KOPT-K1 (cell line): ENCODE data around the gene CALR.
"Not testable (repeated sequence)": the region's sequence is repeated elsewhere in the genome, so short reads cannot be mapped to it uniquely, and the experiment has no call there.

Experiments used
- H3K27ac ChIP-seq: fragments of 200-600 bp; sonication (generic); 2 replicates; pipeline ENCODE4 v1.5.1; 2016; ENCODE audit warnings: antibody characterized with exemption, mild to moderate bottlenecking, low read depth, low read length; ENCODE audit not compliant: poor library complexity, severe bottlenecking
- H3K36me3 ChIP-seq: fragments of 200-600 bp; sonication (generic); 2 replicates; pipeline ENCODE4 v1.5.1; 2017; ENCODE audit warnings: antibody characterized with exemption, mild to moderate bottlenecking, low read length, moderate library complexity; ENCODE audit not compliant: insufficient read depth
- H3K9me3 ChIP-seq: fragments of 200-600 bp; sonication (generic); 2 replicates; pipeline ENCODE4 v1.5.1; 2017; ENCODE audit warnings: antibody characterized with exemption, low read length, mild to moderate bottlenecking; ENCODE audit not compliant: insufficient read depth, poor library complexity, severe bottlenecking

The CALR gene

DNA sequence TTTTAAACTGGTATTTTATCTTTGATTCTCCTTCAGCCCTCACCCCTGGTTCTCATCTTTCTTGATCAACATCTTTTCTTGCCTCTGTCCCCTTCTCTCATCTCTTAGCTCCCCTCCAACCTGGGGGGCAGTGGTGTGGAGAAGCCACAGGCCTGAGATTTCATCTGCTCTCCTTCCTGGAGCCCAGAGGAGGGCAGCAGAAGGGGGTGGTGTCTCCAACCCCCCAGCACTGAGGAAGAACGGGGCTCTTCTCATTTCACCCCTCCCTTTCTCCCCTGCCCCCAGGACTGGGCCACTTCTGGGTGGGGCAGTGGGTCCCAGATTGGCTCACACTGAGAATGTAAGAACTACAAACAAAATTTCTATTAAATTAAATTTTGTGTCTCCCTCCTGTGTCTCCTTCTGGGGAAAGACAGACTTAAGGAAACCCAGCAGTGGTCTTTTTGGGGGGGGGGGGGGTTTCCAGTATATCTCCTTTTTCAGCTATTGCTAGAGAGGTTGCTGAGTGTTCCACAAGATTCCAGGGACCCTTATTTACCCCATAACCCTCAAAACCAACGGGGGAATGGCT is 5.8 kb downstream of the CALR start:
- H3K27ac ChIP-seq = no peak overlapping the region
- peaks cover 83% of the 10 kb centered on the region for H3K36me3 ChIP-seq

DNA sequence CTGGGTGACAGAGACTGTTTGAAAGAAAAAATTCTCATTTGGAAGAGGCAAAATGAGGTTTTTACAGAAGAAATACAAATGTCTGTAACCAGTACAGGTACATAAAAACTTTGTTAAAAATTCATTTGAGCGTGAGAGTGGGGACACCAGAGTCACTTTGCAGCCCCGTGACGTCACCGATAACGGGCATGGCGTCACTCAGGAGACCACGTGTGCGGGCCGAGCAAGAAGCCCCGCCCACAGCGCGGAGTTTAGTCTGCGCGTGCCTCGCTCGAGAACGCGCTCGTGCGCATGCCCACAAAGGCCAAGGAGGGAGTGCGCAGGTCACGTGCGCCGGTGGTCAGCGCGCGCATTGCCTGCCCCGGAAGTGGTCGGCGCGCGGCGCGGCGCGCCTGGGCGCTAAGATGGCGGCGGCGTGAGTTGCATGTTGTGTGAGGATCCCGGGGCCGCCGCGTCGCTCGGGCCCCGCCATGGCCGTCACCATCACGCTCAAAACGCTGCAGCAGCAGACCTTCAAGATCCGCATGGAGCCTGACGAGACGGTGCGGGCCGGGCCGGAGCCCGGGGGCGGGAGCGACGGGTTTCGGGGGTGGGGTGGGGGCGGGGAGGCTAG is 7.2 kb downstream of the CALR start, which contains the start of gene RAD23A:
TSS of gene RAD23A (plus strand) at position 384 of the 613 bp plus-strand sequence. CDS start at position 471, 87 bp downstream.
- Histone ChIP-seq H3K9me3 (no peaks in the 10 kb centered on the region), H3K27ac (peak within 1 kb of the TSS; percentile 89), H3K36me3 (peaks cover 83% of the 10 kb centered on the region)

More for the DNA sequence above, 5.8 kb downstream of the CALR start:
- no peaks in the 10 kb centered on the region for H3K9me3 ChIP-seq

DNA sequence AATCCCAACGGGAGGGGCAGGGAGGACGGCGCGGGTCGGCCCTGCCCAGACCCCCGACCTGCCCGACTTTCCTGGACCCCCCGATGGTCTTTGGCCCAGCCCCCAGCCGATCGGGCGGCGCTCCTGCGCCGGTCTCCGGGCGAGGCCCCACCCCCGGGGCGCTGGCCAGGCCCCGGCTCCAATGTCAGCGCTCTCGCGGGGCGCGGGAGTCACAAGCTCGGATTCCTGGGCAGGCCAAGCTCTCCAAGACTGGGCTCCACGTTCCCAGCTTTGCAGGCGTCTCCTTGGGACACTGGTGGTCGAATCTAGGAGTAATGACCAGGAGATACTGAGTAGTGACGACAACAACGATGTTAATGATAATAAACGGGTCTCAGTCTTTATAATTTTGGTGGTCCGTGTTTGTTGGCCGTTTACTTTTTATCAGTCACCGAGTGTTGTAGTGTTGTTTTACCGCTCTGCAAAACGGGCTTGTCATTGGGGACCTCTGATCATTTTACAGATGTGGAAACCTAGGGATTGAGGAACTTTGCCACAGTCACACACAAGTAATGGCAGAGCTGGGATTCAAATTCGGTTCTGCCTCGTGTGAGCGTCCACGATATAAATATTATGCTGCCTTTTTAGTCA is 7.8 kb downstream of the CALR start:
- Histone ChIP-seq H3K27ac (peak overlapping the region; percentile 89), H3K36me3 (peaks cover 83% of the 10 kb centered on the region), H3K9me3 (no peaks in the 10 kb centered on the region)

DNA sequence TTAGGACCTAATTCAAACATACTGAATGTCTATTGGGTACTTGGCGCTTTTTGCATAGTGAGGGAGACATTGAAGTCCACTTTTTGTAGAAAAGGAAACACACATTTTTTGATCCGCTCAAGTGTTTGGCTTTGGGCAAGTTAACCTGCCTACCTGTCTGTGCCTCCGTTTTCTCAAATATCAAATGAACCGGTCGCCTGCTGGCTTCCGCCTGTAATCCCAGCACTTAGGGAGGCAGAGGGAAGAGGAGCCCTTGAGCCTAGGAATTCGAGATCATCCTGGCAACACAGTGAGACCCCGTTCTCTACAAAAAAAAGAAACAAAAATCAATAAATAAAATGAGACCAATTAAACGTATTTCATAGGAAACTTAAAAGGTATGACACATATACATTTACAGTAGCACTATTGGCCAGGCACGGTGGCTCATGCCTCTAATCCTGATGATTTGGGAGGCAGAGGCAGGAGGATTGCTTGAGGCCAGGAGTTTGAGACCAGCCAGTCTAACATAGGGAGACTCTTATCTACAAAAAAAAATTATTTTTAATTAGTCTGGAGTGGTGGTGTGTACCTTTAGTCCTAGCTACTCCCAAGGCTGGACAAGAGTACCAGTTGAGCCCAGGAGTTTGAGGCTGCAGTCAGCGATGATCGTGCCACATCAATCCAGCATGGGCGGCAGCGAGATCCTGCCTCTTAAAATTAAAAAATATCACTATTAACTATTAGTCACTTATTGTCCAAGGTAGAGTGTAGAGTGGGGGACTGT is 8.5 kb downstream of the CALR start:
- Histone ChIP-seq H3K36me3 (peaks cover 83% of the 10 kb centered on the region), H3K9me3 (no peaks in the 10 kb centered on the region), H3K27ac (peak overlapping the region; percentile 89)

DNA sequence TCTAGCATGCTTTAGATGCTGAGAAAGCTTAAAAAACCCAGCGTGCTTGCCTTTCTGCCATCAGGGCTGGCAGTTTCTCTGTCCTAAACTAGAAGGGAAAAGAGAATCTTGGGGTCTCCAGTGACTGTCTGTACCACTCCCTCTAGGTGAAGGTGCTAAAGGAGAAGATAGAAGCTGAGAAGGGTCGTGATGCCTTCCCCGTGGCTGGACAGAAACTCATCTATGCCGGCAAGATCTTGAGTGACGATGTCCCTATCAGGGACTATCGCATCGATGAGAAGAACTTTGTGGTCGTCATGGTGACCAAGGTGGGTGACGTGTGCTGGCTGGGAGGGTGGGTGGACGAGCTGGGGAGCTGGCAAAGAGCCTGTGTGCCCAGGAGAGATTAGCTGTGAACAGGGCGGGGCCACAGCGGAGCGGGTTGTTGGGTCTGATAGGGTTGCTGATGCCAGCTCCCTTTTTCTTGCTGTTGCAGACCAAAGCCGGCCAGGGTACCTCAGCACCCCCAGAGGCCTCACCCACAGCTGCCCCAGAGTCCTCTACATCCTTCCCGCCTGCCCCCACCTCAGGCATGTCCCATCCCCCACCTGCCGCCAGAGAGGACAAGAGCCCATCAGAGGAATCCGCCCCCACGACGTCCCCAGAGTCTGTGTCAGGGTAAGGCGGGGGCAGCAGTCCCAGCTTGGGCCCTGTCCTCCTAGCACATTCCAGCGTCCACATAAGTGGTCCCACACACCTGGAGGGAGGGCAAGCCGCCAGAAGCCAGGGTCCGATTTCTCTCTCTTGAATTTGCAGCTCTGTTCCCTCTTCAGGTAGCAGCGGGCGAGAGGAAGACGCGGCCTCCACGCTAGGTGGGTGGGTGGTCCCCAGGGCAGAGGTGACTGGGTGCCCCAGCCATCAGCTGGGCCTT is 9.5 kb downstream of the CALR start:
- Histone ChIP-seq H3K36me3 (peaks cover 83% of the 10 kb centered on the region), H3K9me3 (no peaks in the 10 kb centered on the region), H3K27ac (no peak overlapping the region)

DNA sequence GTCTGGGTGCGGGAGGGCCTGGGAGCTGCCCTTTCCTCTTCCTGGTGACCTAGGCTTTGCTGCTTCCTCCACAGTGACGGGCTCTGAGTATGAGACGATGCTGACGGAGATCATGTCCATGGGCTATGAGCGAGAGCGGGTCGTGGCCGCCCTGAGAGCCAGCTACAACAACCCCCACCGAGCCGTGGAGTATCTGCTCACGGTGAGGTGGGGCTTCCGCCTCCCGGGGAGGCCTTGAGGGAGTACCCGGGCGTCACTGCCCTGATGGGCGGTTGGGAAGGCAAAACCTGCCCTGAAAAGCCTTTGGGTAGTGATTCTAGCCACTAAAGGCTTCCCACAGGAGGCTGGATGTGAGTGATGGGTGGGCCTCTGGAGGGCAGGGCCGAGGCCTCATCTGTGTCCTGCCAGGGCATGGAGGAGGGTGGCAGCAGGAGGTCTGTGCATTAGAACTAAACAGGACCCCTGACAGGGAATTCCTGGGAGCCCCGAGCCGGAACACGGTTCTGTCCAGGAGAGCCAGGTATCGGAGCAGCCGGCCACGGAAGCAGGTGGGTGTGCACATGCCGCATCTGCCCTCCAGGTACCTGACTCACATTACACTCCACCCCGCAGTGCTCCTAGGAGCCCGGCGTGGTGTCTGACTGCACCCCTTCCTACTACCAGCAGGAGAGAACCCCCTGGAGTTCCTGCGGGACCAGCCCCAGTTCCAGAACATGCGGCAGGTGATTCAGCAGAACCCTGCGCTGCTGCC is 10.4 kb downstream of the CALR start:
- Histone ChIP-seq H3K27ac (no peak overlapping the region), H3K9me3 (no peaks in the 10 kb centered on the region), H3K36me3 (peaks cover 83% of the 10 kb centered on the region)

DNA sequence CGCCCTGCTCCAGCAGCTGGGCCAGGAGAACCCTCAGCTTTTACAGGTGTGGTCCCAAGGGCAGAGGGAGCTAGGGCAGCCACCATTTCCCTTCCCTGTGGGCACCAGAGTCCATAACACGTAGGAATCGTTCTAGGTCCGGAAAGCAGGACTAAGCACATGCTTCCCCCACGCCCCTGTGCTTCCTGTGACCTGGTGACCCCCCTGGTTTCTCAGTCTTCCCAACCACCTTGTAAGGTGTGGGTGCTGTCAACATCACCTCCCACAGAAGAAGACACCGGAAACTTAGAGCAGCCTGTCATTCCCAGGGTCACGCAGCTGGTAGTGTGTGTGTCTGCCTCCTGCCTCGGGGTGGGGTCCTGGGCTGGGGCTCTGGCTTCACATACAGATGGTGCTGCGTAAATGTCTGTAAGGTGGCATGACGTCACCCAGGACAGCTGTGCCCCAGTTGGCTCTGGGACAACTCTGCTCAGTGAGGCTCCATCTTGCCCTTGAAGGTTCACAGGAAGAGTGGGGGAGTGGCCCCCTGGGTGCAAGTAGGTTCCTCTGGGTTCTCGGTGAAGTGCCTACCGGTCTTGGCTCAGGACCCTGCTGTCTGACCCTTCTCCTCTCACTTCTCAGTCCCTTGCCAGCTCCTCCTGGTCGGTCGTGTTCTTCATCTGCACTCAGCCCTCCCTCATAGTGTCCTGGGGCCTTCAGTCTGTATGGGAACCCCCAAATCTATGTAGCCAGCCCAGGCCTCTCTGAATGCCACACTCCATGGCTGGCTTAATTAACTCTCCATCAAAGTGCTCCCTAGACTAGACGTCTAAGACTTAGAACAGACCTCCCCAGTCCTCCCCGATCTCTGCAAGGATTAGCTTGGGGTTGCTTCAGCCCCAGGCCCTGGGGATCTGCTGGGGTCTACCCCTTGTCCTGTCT is 11.2 kb downstream of the CALR start:
- Histone ChIP-seq H3K27ac (no peak overlapping the region), H3K36me3 (peaks cover 83% of the 10 kb centered on the region), H3K9me3 (no peaks in the 10 kb centered on the region)

DNA sequence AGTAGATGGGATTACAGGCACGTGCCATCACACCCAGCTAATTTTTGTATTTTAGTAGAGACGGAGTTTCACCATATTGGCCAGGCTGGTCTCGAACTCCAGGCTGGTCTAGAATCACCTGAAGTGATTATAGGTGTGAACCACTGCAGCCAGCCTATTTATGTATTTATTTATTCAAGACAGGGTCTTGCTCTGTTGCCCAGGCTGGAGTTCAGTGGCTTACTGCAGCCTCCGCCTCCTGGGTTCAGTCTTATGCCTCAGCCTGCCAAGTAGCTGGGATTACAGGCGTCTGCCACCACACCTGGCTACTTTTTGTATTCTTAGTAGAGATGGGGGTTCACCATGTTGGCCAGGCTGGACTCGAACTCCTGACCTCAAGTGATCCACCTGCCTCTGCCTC is 13.6 kb downstream of the CALR start:
- not testable (repeated sequence) for H3K27ac ChIP-seq, H3K9me3 ChIP-seq
- peaks cover 85% of the 10 kb centered on the region for H3K36me3 ChIP-seq

DNA sequence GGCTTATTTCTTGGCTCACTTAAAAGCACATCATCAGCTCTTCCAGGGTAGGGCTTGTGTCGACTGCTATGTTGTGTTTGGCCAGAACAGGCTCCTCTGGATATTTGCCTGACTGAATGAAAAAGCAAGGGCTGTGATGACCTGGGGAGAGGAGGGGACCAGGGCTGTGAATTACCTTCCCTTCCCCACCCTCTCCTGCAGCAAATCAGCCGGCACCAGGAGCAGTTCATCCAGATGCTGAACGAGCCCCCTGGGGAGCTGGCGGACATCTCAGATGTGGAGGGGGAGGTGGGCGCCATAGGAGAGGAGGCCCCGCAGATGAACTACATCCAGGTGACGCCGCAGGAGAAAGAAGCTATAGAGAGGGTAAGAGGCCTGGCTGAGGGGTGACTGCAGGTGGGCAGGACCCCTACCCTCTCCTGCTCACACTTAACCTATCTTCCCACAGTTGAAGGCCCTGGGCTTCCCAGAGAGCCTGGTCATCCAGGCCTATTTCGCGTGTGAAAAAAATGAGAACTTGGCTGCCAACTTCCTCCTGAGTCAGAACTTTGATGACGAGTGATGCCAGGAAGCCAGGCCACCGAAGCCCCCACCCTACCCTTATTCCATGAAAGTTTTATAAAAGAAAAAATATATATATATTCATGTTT is 14.2 kb downstream of the CALR start:
- Histone ChIP-seq H3K9me3 (no peaks in the 10 kb centered on the region), H3K36me3 (peaks cover 80% of the 10 kb centered on the region), H3K27ac (no peak overlapping the region)

DNA sequence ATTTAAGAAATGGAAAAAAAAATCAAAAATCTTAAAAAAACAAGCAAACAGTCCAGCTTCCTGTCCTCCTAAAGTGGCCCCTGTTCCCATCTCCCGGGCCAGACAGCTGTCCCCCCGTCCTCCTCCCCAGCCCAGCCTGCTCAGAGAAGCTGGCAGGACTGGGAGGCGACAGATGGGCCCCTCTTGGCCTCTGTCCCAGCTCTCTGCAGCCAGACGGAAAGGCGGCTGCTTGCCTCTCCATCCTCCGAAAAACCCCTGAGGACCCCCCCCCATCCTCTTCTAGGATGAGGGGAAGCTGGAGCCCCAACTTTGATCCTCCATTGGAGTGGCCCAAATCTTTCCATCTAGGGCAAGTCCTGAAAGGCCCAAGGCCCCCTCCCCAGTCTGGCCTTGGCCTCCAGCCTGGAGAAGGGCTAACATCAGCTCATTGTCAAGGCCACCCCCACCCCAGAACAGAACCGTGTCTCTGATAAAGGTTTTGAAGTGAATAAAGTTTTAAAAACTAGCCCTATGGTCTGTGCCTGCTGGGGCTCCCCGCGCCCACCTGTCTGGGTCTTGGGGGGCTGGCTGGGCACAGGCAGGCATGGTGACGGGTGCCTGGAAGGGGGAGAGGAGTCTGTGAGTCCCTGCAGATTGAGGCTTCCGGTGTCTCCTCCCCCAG is 14.9 kb downstream of the CALR start:
- Histone ChIP-seq H3K36me3 (peaks cover 73% of the 10 kb centered on the region), H3K9me3 (no peaks in the 10 kb centered on the region), H3K27ac (no peak overlapping the region)

DNA sequence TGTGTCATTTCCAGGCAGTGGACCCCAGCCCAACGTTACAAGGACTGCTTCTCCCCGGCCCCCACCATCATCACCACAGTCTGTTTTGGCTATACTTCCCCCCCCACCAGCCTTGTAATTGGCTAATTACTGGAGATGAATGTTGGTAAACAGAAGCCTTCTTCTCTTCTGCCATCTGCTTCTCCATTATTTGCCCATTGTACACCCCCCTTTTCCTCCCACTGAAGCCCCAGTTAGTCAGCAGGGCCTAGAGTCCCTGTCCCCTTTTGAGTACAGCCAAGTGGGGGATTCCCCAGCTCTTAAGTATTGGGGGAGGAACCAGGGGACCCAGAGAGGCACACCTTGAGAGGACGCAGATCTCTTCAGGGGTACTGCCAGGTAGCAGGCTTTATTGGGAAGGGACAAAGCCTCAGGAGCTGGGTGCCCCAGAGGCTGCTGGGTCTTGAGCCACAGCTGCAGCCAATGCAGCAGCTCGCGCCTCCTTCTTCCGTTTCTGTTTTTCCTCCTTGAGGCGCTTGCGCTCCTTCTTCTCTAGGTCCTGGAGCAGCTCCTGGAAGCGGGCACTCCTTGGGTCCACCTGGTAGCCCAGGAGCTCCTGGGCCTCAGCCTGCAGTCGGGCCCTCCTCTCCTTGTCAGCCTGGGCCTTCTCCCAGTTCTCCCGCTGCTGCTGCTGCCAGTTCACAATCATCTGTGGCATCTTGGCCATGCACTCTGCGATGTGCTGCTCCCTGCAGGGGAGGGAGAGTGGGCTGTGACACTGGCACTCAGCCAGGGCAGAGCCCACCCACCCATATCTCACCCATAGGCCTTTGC is 15.6 kb downstream of the CALR start:
- Histone ChIP-seq H3K27ac (peak overlapping the region; percentile 10), H3K36me3 (peaks cover 66% of the 10 kb centered on the region), H3K9me3 (no peaks in the 10 kb centered on the region)

DNA sequence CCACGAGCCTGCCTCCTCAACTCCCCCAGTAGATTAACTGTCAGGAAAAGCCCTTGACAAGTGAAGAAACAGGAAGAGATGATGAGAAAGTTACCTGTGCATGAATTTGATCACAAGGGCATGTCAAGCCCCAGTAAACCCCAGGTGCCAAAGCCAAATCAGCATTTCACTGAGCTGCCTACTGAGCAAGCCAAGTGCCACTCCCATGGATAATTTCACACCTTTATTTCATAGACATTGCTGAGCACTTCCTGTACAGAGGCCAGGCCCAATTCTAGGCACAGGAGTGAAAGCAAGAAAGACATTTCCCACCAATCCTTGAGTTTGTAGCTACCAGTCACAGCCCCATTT is 16.2 kb downstream of the CALR start:
- H3K9me3 ChIP-seq = no peaks in the 10 kb centered on the region
- H3K36me3 ChIP-seq = peaks cover 60% of the 10 kb centered on the region
- H3K27ac ChIP-seq = peak overlapping the region; percentile 5
